ENCODE measurements around the gene CYP21A2. TPM values are rescaled to one million over a fixed set of nuclear protein-coding genes. Genes with fewer than 3 reads are reported as not detected.

The CYP21A2 gene
- total RNA-seq, 4 donors from 2014 or later: 0.27 to 3.9 (median 0.88) TPM; not detected in 1

GRCh38 chr6:32073613-32074012 is 35.4 kb downstream of the CYP21A2 start:
- no peak for DNase-seq (ENCODE audit: low spot score in 2 of 2)
- TF ChIP-seq CTCF (IDR thresholded peaks at IDR 0.05) (no peak), POLR2A (IDR thresholded peaks at IDR 0.05) (no peak)
- 95 to 96% methylated on average over 10 of the region's 10 CpGs for WGBS, 2 donors
- intact Hi-C loops (cut with DNase I; ENCODE audit: low total_unique reads): no loop called here
- no peak overlapping the region for H3K4me3 ChIP-seq (ENCODE audit: low read depth, poor library complexity, severe bottlenecking)

- TF ChIP-seq CTCF (IDR thresholded peaks at IDR 0.05) (no peak), POLR2A (IDR thresholded peaks at IDR 0.05) (no peak)
- WGBS, 2 donors: 89 to 92% methylated on average over 8 of the region's 8 CpGs
- no peak overlapping the region for H3K4me3 ChIP-seq (ENCODE audit: low read depth, poor library complexity, severe bottlenecking)
- intact Hi-C loops (cut with DNase I; ENCODE audit: low total_unique reads): no loop called here
- no peak for DNase-seq (ENCODE audit: low spot score in 2 of 2)
Measured at GRCh38 chr6:32074996-32075532, 36.8 kb downstream of the CYP21A2 start.

- intact Hi-C loops (cut with DNase I; ENCODE audit: low total_unique reads): no loop called here
Measured at GRCh38 chr6:32075781-32076180, 37.6 kb downstream of the CYP21A2 start.

GRCh38 chr6:32076321-32076809 is 38.1 kb downstream of the CYP21A2 start:
- intact Hi-C loops (cut with DNase I; ENCODE audit: low total_unique reads): no loop called here
- WGBS, 2 donors: 48 to 57% methylated on average over 12 of the region's 12 CpGs
- DNase-seq (ENCODE audit: low spot score in 2 of 2): no peak

More at GRCh38 chr6:32075781-32076180, 37.6 kb downstream of the CYP21A2 start:
- H3K4me3 ChIP-seq (ENCODE audit: low read depth, poor library complexity, severe bottlenecking): no peak overlapping the region
- no peak for TF ChIP-seq CTCF (IDR thresholded peaks at IDR 0.05)
- no peak for TF ChIP-seq POLR2A (IDR thresholded peaks at IDR 0.05)
- DNase-seq (ENCODE audit: low spot score in 2 of 2): no peak
- WGBS, 2 donors: 60 to 68% methylated on average over 3 of the region's 3 CpGs

GRCh38 chr6:32079566-32080290 is 41.5 kb downstream of the CYP21A2 start:
- intact Hi-C loops (cut with DNase I; ENCODE audit: low total_unique reads): no loop called here
- DNase-seq (ENCODE audit: low spot score in 2 of 2): no peak
- no peak for TF ChIP-seq CTCF (IDR thresholded peaks at IDR 0.05)
- TF ChIP-seq POLR2A (IDR thresholded peaks at IDR 0.05): no peak
- no peak overlapping the region for H3K4me3 ChIP-seq (ENCODE audit: low read depth, poor library complexity, severe bottlenecking)
- WGBS, 2 donors: 68 to 88% methylated on average over 7 of the region's 7 CpGs

More at GRCh38 chr6:32076321-32076809, 38.1 kb downstream of the CYP21A2 start:
- TF ChIP-seq POLR2A (IDR thresholded peaks at IDR 0.05): no peak
- TF ChIP-seq CTCF (IDR thresholded peaks at IDR 0.05): no peak
- H3K4me3 ChIP-seq (ENCODE audit: low read depth, poor library complexity, severe bottlenecking): no peak overlapping the region
